Body of pancreas (tissue), 4 donors: ENCODE measurements around the gene ZSWIM3. TPM values are rescaled to one million over a fixed set of nuclear protein-coding genes. Genes with fewer than 3 reads are reported as not detected.
A peak's percentile ranks its signal among the peaks of the same experiment; 100 is the strongest.

ENCODE experiments used
- ATAC-seq: fragments of 150-250 bp; one replicate; pipeline ENCODE4 v1.9.1; 2016
- DNase-seq, 4 donors: peaks; one replicate each; pipeline ENCODE4 v3.0.0-alpha.2; 2019
- H3K27ac ChIP-seq, 4 donors: fragments of 200-600 bp; sonication (generic); 1 replicate in 3 of 4; 2 replicates in 1 of 4; pipeline versions ENCODE4 v1.5.1 to v1.6.1; 2016 to 2019; ENCODE audit warnings: mild to moderate bottlenecking in 1 of 4, mixed read lengths in 1 of 4, moderate library complexity in 1 of 4
- H3K27me3 ChIP-seq, 2 donors: fragments of 200-600 bp; sonication (generic); one replicate each; pipeline ENCODE4 v1.6.0; 2016; ENCODE audit warnings: mild to moderate bottlenecking in 1 of 2
- H3K36me3 ChIP-seq, 2 donors: fragments of 200-600 bp; sonication (generic); replicated peaks in 1 of 2; 2 replicates each; pipeline ENCODE4 v1.5.1; 2016; ENCODE audit warnings: low read depth in 2 of 2; ENCODE audit not compliant: insufficient read depth in 1 of 2
- H3K4me1 ChIP-seq: fragments of 200-600 bp; sonication (generic); one replicate; pipeline ENCODE4 v1.6.0; 2016
- H3K4me3 ChIP-seq, 2 donors: fragments of 200-600 bp; sonication (generic); 1 replicate in 1 of 2; 2 replicates in 1 of 2; pipeline ENCODE4 v1.5.1; 2016 to 2019
- H3K9me3 ChIP-seq, 3 donors: fragments of 200-600 bp; sonication (generic); 1 replicate in 2 of 3; 2 replicates in 1 of 3; pipeline ENCODE4 v1.5.1; 2016
- POLR2A ChIP-seq, 3 donors: fragments of 450-650 bp; IDR thresholded peaks; one replicate each; pipeline ENCODE4 v1.6.1; 2016; ENCODE audit warnings: antibody characterized with exemption in 3 of 3, mild to moderate bottlenecking in 2 of 3
- WGBS, 2 donors: methylation state at CpG; one replicate each; pipeline ENCODE4 v1.1.5; 2017; 5-methylcytosine and 5-hydroxymethylcytosine counted together
- intact Hi-C: fragments of 100-400 bp; cut with DNase I; formaldehyde crosslinking; loops from one replicate; pipeline ENCODE4 v1.15.1; 2023
- total RNA-seq, 2 donors: library from RNA; depleted of rRNA; stranded (reverse); fragments of >200 nt; gene quantifications; one replicate each; pipeline ENCODE4 v1.1.0, GENCODE V29; 2016
- TF ChIP-seq, protein P1 (sequence below), 7 experiments: fragments of 450-650 bp in 4 of 7; fragments of 200-600 bp in 3 of 7; sonication (generic) in 3 of 7; IDR thresholded peaks; one replicate each; pipeline ENCODE4 v1.5.1; 2016 to 2019; ENCODE audit warnings: antibody characterized with exemption in 7 of 7

Gene ZSWIM3
- total RNA-seq: 1 to 10 TPM; 1.6 to 2.1 TPM

DNA sequence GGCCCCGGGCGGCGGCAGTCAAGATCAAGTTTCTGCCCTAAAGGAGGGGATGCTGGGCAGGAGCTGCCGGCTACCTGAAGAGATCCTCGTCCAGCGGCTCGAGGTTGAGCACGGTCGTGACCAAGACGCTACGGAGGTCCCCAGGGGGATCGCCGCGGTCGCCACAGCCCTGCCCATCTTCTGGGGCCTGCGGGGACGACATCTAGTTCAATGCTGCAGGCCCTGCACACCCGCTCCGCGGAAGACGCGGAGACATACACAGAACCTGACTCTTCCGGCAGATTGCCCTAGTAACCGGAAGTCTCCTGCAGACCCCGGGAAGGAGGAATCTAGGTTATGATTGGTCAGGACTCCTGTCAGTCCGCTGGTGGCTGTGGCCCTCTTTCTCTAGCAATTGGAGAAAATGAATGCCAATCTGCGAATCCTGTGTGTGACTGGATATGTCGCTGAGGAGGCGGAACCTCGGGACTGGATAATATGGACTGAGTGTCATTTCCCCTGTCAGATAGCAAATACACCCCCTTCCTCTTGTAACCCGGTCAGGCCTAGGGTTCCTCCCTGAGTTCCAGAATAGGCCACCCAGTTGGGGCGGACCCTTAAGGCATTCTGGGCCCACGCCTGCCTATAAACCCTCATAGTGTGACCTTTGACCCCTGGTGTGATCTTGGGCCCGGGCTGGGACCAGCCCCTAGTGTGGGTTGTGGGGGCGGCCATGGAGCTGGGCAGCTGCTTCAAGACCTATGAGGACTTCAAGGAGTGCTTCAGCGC lies at the start of gene ZSWIM3, which contains the start of gene ACOT8:
Gene ZSWIM3 (plus strand): TSS at position 501 of the 768 bp plus-strand sequence. CDS start 212 bp downstream, at position 713.
Gene ACOT8 (minus strand): TSS at position 279 of the 768 bp plus-strand sequence. CDS start 77 bp downstream, at position 202.
- intact Hi-C loops: no loop called here
- Histone ChIP-seq H3K4me3 (peak within 1 kb of the TSS; percentile 30 to 73), H3K4me1 (peaks cover 32% of the 10 kb centered on the region), H3K27me3 (no peaks in the 10 kb centered on the region), H3K27ac (peak within 1 kb of the TSS; percentile 52 to 80 (median 70)), H3K36me3 (no peaks in the 10 kb centered on the region), H3K9me3 (no peaks in the 10 kb centered on the region)
- WGBS, 2 donors: 0 to 1% methylated on average over 14 to 35 of the region's 36 CpGs
- ATAC-seq: peak; percentile 100
- DNase-seq: peak; percentile 96 to 100 (median 98)
- peak; percentile 50 to 81 (median 80) for TF ChIP-seq POLR2A (IDR thresholded peaks at IDR 0.05)
- TF ChIP-seq, protein P1, sequence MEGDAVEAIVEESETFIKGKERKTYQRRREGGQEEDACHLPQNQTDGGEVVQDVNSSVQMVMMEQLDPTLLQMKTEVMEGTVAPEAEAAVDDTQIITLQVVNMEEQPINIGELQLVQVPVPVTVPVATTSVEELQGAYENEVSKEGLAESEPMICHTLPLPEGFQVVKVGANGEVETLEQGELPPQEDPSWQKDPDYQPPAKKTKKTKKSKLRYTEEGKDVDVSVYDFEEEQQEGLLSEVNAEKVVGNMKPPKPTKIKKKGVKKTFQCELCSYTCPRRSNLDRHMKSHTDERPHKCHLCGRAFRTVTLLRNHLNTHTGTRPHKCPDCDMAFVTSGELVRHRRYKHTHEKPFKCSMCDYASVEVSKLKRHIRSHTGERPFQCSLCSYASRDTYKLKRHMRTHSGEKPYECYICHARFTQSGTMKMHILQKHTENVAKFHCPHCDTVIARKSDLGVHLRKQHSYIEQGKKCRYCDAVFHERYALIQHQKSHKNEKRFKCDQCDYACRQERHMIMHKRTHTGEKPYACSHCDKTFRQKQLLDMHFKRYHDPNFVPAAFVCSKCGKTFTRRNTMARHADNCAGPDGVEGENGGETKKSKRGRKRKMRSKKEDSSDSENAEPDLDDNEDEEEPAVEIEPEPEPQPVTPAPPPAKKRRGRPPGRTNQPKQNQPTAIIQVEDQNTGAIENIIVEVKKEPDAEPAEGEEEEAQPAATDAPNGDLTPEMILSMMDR (IDR thresholded peaks at IDR 0.05): no peak

GRCh38 chr20:45810191-45810970 lies 47.0 kb upstream of the ZSWIM3 start:
- Histone ChIP-seq H3K9me3 (no peaks in the 10 kb centered on the region), H3K27ac (no peak overlapping the region), H3K4me3 (no peak overlapping the region), H3K36me3 (peaks cover 3 to 26% of the 10 kb centered on the region in 2 donors), H3K27me3 (no peaks in the 10 kb centered on the region), H3K4me1 (peaks cover 6% of the 10 kb centered on the region)
- 90 to 94% methylated on average over 8 of the region's 8 CpGs for WGBS, 2 donors
- intact Hi-C loops: no loop called here
- DNase-seq: no peak
- no peak for TF ChIP-seq POLR2A (IDR thresholded peaks at IDR 0.05)
- TF ChIP-seq, protein P1 (IDR thresholded peaks at IDR 0.05): no peak
- no peak for ATAC-seq

- TF ChIP-seq, protein P1 (IDR thresholded peaks at IDR 0.05): peak in 1 of 7 experiments; percentile 15
- peak in 2 of 3 donors; percentile 8 to 19 for TF ChIP-seq POLR2A (IDR thresholded peaks at IDR 0.05)
- 0% methylated on average over 20 to 63 of the region's 65 CpGs for WGBS, 2 donors
- intact Hi-C loops: no loop called here
- Histone ChIP-seq H3K27me3 (no peaks in the 10 kb centered on the region), H3K9me3 (no peaks in the 10 kb centered on the region), H3K36me3 (peaks cover 0 to 19% of the 10 kb centered on the region in 2 donors), H3K27ac (peak within 1 kb of the TSS in 2 of 4 donors; percentile 36 to 62), H3K4me1 (peaks cover 6% of the 10 kb centered on the region), H3K4me3 (peak within 1 kb of the TSS; percentile 35 to 41)
- DNase-seq (peak; percentile 98 to 99 (median 98)), ATAC-seq (peak; percentile 100)
These were observed 45.0 kb upstream of the ZSWIM3 start, which contains the start of gene UBE2C for GRCh38 chr20:45812157-45813005. TSS of gene UBE2C (plus strand) at chr20:45812644. CDS start at chr20:45812696, 52 bp downstream.

GRCh38 chr20:45813006-45813340 lies 44.4 kb upstream of the ZSWIM3 start:
- ATAC-seq: no peak
- no peak overlapping the region for H3K27ac ChIP-seq
- peaks cover 6% of the 10 kb centered on the region for H3K4me1 ChIP-seq
- DNase-seq: no peak
- H3K9me3 ChIP-seq: no peaks in the 10 kb centered on the region
- 10 to 11% methylated on average over 10 to 11 of the region's 11 CpGs for whole genome bisulfite sequencing, 2 donors
- TF ChIP-seq, protein P1 (IDR thresholded peaks at IDR 0.05): no peak
- no peak for TF ChIP-seq POLR2A (IDR thresholded peaks at IDR 0.05)
- no peaks in the 10 kb centered on the region for H3K27me3 ChIP-seq
- intact Hi-C loops: no loop called here
- peaks cover 0 to 16% of the 10 kb centered on the region in 2 donors for H3K36me3 ChIP-seq
- peak overlapping the region in 1 of 2 donors; percentile 41 for H3K4me3 ChIP-seq
